DMS 273 (cell line): ENCODE results near the gene DNASE1L2.

Experiments used
- DNase-seq: peaks from one replicate; lab custom pipeline; 2025; ENCODE audit not compliant: unreplicated experiment; lab: John Stamatoyannopoulos, UW

Gene DNASE1L2, protein sequence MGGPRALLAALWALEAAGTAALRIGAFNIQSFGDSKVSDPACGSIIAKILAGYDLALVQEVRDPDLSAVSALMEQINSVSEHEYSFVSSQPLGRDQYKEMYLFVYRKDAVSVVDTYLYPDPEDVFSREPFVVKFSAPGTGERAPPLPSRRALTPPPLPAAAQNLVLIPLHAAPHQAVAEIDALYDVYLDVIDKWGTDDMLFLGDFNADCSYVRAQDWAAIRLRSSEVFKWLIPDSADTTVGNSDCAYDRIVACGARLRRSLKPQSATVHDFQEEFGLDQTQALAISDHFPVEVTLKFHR

GRCh38 chr16:2236337-2237101 lies at the start of gene DNASE1L2:
Gene DNASE1L2, plus strand, starts transcription at chr16:2236444. Its CDS starts 373 bp downstream, at chr16:2236817.
- peak; percentile 83 for DNase-seq

- DNase-seq, result no peak
Observed at GRCh38 chr16:2186505-2186904, 49.7 kb upstream of the DNASE1L2 start.

GRCh38 chr16:2187212-2187611 lies 49.0 kb upstream of the DNASE1L2 start:
- DNase-seq, result no peak

DNA sequence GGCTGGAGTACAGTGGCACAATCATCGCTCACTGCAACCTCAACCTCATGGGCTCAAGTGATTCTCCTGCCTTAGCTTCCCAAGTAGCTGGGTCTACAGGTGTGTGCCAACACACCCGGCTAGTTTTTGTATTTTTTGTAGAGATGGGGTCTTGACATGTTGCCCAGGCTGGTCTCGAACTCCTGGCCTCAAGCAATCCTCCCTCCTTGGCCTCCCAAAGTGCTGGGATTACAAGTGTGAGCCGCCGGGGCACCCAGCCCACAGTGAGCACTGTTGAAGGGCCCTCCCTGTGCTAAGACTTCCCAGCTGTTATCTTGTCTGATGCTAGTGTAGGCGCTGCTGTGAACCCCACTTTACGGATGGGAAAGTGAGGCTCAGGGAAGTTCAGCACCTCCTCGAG lies 47.8 kb upstream of the DNASE1L2 start:
- no peak for DNase-seq

DNA sequence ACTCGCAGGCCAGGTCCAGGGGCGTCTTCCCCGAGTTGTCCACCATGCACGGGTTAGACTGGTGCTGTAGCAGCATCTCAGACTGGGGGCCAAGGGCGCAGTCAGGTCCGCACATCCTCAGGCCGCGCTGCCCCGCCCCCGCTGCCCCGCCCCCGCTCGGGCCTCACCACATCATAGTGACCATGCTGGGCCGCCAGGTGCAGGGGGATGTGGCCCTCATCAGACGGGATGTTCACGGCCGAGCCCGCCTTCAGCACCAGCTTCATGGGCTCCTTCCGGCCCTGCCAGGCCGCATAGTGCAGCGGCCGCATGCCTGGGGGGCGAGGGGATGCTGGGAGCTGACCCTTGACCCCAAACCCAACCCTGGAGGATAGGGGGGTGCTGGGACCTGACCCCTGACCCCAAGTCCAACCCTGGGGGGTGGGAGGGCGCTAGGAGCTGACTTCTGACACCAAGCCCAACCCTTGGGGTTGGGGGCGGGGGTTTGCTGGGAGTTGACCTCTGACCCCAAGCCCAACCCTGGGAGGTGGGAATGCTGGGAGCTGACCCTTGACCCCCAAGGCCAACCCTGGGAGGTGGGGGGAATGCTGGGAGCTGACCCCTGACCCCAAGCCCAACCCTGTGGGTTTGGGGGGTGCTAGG lies 46.9 kb upstream of the DNASE1L2 start:
- no peak for DNase-seq

DNA sequence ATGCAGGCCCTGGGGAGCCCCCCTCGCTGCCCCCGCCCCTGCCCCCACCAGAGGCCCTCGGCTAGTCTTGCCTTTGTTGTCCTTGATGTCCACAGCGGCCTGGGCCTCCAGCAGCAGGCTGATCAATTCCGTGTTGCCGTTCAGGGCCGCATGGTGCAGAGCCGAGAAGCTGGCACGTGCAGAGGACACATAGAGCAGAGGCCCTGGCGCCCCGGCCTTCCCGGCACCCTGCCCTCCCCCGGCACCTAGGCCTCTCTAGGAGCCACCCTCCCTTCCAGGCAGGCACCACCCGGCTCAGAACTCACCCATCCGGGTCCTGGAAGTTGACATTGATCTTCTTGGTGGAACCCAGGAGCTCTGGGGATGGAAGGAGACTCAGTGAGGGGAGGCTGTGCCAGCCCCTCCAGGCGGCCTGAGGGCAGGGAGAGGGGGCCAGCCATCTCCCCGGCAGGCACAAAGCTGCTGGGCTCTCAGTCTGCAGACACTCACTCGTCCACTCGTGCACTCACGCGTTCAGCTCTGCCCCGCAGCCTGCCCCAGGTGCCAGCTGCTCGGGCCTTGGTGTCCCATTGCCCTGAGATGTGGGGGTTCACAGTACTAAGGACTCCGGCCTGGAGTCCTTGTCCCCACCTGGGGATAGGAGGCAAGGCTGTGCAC lies 46.1 kb upstream of the DNASE1L2 start:
- no peak for DNase-seq

- DNase-seq, result peak; percentile 87
Observed at GRCh38 chr16:2190659-2191445, 45.4 kb upstream of the DNASE1L2 start.

- DNase-seq, result peak; percentile 38
Observed at GRCh38 chr16:2191446-2191706, 44.9 kb upstream of the DNASE1L2 start.

GRCh38 chr16:2194166-2194834 lies 41.9 kb upstream of the DNASE1L2 start:
- DNase-seq, result peak; percentile 87

GRCh38 chr16:2194852-2195321 lies 41.4 kb upstream of the DNASE1L2 start:
- DNase-seq, result peak; percentile 76

- peak; percentile 53 for DNase-seq
Observed at GRCh38 chr16:2195322-2196161, 40.7 kb upstream of the DNASE1L2 start.

- DNase-seq, result peak; percentile 75
Observed at GRCh38 chr16:2196162-2196980, 39.9 kb upstream of the DNASE1L2 start, which contains the start of gene CASKIN1. Gene CASKIN1, minus strand, starts transcription at chr16:2196605. Its CDS starts 173 bp downstream, at chr16:2196432.

- DNase-seq, result no peak
Observed at GRCh38 chr16:2196981-2197511, 39.2 kb upstream of the DNASE1L2 start.

DNA sequence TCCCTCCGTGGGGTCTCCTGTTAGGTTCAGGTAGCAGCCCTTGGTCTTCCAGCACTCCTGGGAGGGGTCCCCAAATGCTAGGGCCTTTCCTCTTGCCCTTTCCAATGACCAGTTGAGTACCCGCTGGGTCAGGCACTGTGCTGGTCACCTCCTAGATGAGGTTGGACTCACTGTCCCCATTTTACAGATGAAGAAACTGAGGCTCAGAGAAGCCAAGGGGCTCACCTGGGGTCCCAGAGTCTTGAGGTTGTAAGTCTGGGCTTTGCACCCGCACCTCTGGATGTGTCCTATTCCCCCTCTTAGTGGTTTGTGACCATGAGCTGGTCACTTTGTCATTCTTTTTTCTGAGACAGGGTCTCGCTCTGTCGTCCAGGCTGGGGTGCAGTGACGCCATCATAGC lies 38.5 kb upstream of the DNASE1L2 start:
- no peak for DNase-seq

DNA sequence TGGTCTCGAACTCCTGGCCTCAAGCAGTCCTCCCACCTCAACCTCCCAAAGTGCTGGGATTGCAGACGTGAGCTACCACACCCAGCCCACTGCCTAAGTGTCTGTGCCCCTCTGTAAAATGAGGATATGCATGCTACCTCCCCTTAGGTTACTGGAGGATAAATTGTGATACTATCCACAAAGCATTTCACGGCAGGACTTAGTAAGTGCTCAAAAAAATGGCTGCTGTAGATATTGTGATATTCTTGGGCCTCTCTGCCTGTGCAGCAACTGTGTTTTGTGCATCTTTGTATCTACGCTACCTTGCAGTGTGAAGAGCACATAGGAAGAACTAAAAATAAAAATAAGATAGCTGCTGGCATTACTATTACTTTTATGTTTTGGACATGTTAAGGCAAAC lies 38.0 kb upstream of the DNASE1L2 start:
- DNase-seq, result no peak

- DNase-seq, result no peak
Observed at GRCh38 chr16:2199095-2199494, 37.1 kb upstream of the DNASE1L2 start.

- DNase-seq, result no peak
Observed at GRCh38 chr16:2199621-2200139, 36.6 kb upstream of the DNASE1L2 start.

- DNase-seq, result no peak
Observed at GRCh38 chr16:2200313-2200712, 35.9 kb upstream of the DNASE1L2 start.
